Measurements from ENCODE around the gene ZNF615.
"Not testable (repeated sequence)": the region's sequence is repeated elsewhere in the genome, so short reads cannot be mapped to it uniquely, and the experiment has no call there.

Gene ZNF615

GRCh38 chr19:51970718-51971117, 37.3 kb downstream of the ZNF615 start:
- Histone ChIP-seq H3K27me3 (replicated peaks in 2 of 5; ENCODE audit: control insufficient read depth in 4 of 5, insufficient read depth in 5 of 5, low read length in 4 of 5) (no peaks in the 10 kb centered on the region), H3K36me3 (ENCODE audit: control insufficient read depth in 4 of 4, insufficient read depth in 4 of 4, low read length in 3 of 4) (peaks cover 60 to 93% (median 70%) of the 10 kb centered on the region in 4 experiments), H3K4me1 (ENCODE audit: control extremely low read depth in 1 of 4, control insufficient read depth in 4 of 4, insufficient read depth in 4 of 4, low read length in 3 of 4) (no peaks in the 10 kb centered on the region), H3K9me3 (ENCODE audit: control extremely low read depth in 1 of 5, control insufficient read depth in 4 of 5, insufficient read depth in 2 of 5, low read depth in 1 of 5, low read length in 4 of 5) (peaks cover 28 to 90% (median 82%) of the 10 kb centered on the region in 5 experiments), H3K4me3 (ENCODE audit: control insufficient read depth in 1 of 7, extremely low read depth in 1 of 7, insufficient read depth in 4 of 7, low read depth in 2 of 7, low read length in 6 of 7) (no peak overlapping the region), H3K27ac (ENCODE audit: insufficient read depth in 1 of 2, low read depth in 1 of 2, low read length in 2 of 2, poor library complexity in 1 of 2, severe bottlenecking in 2 of 2) (no peak overlapping the region)
- POLR2A ChIA-PET: no interaction called here
- CTCF ChIA-PET: interaction anchor here (0.9 to 1.4 kb wide), 2 partner anchors 8 to 10 kb away, joined by 3 read pairs; no protein-coding TSS in a partner anchor
- WGBS (ENCODE audit: insufficient coverage): 100% methylated on average over 1 of the region's 1 CpG
- DNase-seq: no peak

- no peak for DNase-seq
- no peaks in the 10 kb centered on the region for H3K27me3 ChIP-seq (replicated peaks in 2 of 5; ENCODE audit: control insufficient read depth in 4 of 5, insufficient read depth in 5 of 5, low read length in 4 of 5)
- WGBS (ENCODE audit: insufficient coverage): 90% methylated on average over 2 of the region's 5 CpGs
- ChIA-PET CTCF (no interaction called here), POLR2A (no interaction called here)
- peaks cover 20 to 84% (median 66%) of the 10 kb centered on the region in 5 experiments for H3K9me3 ChIP-seq (ENCODE audit: control extremely low read depth in 1 of 5, control insufficient read depth in 4 of 5, insufficient read depth in 2 of 5, low read depth in 1 of 5, low read length in 4 of 5)
- H3K4me3 ChIP-seq (ENCODE audit: control insufficient read depth in 1 of 7, extremely low read depth in 1 of 7, insufficient read depth in 4 of 7, low read depth in 2 of 7, low read length in 6 of 7): no peak overlapping the region
- H3K36me3 ChIP-seq (ENCODE audit: control insufficient read depth in 4 of 4, insufficient read depth in 4 of 4, low read length in 3 of 4): peaks cover 50 to 83% (median 58%) of the 10 kb centered on the region in 4 experiments
- H3K4me1 ChIP-seq (ENCODE audit: control extremely low read depth in 1 of 4, control insufficient read depth in 4 of 4, insufficient read depth in 4 of 4, low read length in 3 of 4): no peaks in the 10 kb centered on the region
- H3K27ac ChIP-seq (ENCODE audit: insufficient read depth in 1 of 2, low read depth in 1 of 2, low read length in 2 of 2, poor library complexity in 1 of 2, severe bottlenecking in 2 of 2): no peak overlapping the region
Observed at GRCh38 chr19:51965583-51965982, 42.4 kb downstream of the ZNF615 start.

GRCh38 chr19:51960621-51961233, 47.3 kb downstream of the ZNF615 start:
- H3K4me3 ChIP-seq (ENCODE audit: control insufficient read depth in 1 of 7, extremely low read depth in 1 of 7, insufficient read depth in 4 of 7, low read depth in 2 of 7, low read length in 6 of 7); DNase-seq; H3K27me3 ChIP-seq (replicated peaks in 2 of 5; ENCODE audit: control insufficient read depth in 4 of 5, insufficient read depth in 5 of 5, low read length in 4 of 5); CTCF ChIA-PET; H3K27ac ChIP-seq (ENCODE audit: insufficient read depth in 1 of 2, low read depth in 1 of 2, low read length in 2 of 2, poor library complexity in 1 of 2, severe bottlenecking in 2 of 2); POLR2A ChIA-PET; H3K4me1 ChIP-seq (ENCODE audit: control extremely low read depth in 1 of 4, control insufficient read depth in 4 of 4, insufficient read depth in 4 of 4, low read length in 3 of 4): not testable (repeated sequence)
- Histone ChIP-seq H3K36me3 (ENCODE audit: control insufficient read depth in 4 of 4, insufficient read depth in 4 of 4, low read length in 3 of 4) (peaks cover 20 to 38% (median 23%) of the 10 kb centered on the region in 4 experiments), H3K9me3 (ENCODE audit: control extremely low read depth in 1 of 5, control insufficient read depth in 4 of 5, insufficient read depth in 2 of 5, low read depth in 1 of 5, low read length in 4 of 5) (peaks cover 18 to 58% (median 33%) of the 10 kb centered on the region in 5 experiments)
- WGBS (ENCODE audit: insufficient coverage): 51% methylated on average over 5 of the region's 7 CpGs

- ChIA-PET CTCF (no interaction called here), POLR2A (interaction anchor here (0.7 kb wide), 1 partner anchor 111 kb away, joined by 3 read pairs; no protein-coding TSS in a partner anchor)
- no peak overlapping the region for H3K27ac ChIP-seq (ENCODE audit: insufficient read depth in 1 of 2, low read depth in 1 of 2, low read length in 2 of 2, poor library complexity in 1 of 2, severe bottlenecking in 2 of 2)
- H3K36me3 ChIP-seq (ENCODE audit: control insufficient read depth in 4 of 4, insufficient read depth in 4 of 4, low read length in 3 of 4): peaks cover 11 to 29% (median 14%) of the 10 kb centered on the region in 4 experiments
- no peak for DNase-seq
- WGBS (ENCODE audit: insufficient coverage): no CpG with 5 or more reads among the region's 4 CpGs
- H3K27me3 ChIP-seq (replicated peaks in 2 of 5; ENCODE audit: control insufficient read depth in 4 of 5, insufficient read depth in 5 of 5, low read length in 4 of 5): no peaks in the 10 kb centered on the region
- H3K4me3 ChIP-seq (ENCODE audit: control insufficient read depth in 1 of 7, extremely low read depth in 1 of 7, insufficient read depth in 4 of 7, low read depth in 2 of 7, low read length in 6 of 7): no peak overlapping the region
- peaks cover 17 to 49% (median 24%) of the 10 kb centered on the region in 5 experiments for H3K9me3 ChIP-seq (ENCODE audit: control extremely low read depth in 1 of 5, control insufficient read depth in 4 of 5, insufficient read depth in 2 of 5, low read depth in 1 of 5, low read length in 4 of 5)
- no peaks in the 10 kb centered on the region for H3K4me1 ChIP-seq (ENCODE audit: control extremely low read depth in 1 of 4, control insufficient read depth in 4 of 4, insufficient read depth in 4 of 4, low read length in 3 of 4)
Observed at GRCh38 chr19:51959791-51960190, 48.2 kb downstream of the ZNF615 start.

- Histone ChIP-seq H3K36me3 (ENCODE audit: control insufficient read depth in 4 of 4, insufficient read depth in 4 of 4, low read length in 3 of 4) (peaks cover 3 to 10% (median 4%) of the 10 kb centered on the region in 4 experiments), H3K9me3 (ENCODE audit: control extremely low read depth in 1 of 5, control insufficient read depth in 4 of 5, insufficient read depth in 2 of 5, low read depth in 1 of 5, low read length in 4 of 5) (peaks cover 11 to 38% (median 14%) of the 10 kb centered on the region in 5 experiments)
- POLR2A ChIA-PET; H3K4me3 ChIP-seq (ENCODE audit: control insufficient read depth in 1 of 7, extremely low read depth in 1 of 7, insufficient read depth in 4 of 7, low read depth in 2 of 7, low read length in 6 of 7); H3K27ac ChIP-seq (ENCODE audit: insufficient read depth in 1 of 2, low read depth in 1 of 2, low read length in 2 of 2, poor library complexity in 1 of 2, severe bottlenecking in 2 of 2); H3K27me3 ChIP-seq (replicated peaks in 2 of 5; ENCODE audit: control insufficient read depth in 4 of 5, insufficient read depth in 5 of 5, low read length in 4 of 5); CTCF ChIA-PET; H3K4me1 ChIP-seq (ENCODE audit: control extremely low read depth in 1 of 4, control insufficient read depth in 4 of 4, insufficient read depth in 4 of 4, low read length in 3 of 4); DNase-seq: not testable (repeated sequence)
- 60% methylated on average over 1 of the region's 4 CpGs for WGBS (ENCODE audit: insufficient coverage)
Observed at GRCh38 chr19:51957846-51958245, 50.2 kb downstream of the ZNF615 start.

- H3K4me1 ChIP-seq (ENCODE audit: control extremely low read depth in 1 of 4, control insufficient read depth in 4 of 4, insufficient read depth in 4 of 4, low read length in 3 of 4): peaks cover 0 to 2% (median 0%) of the 10 kb centered on the region in 4 experiments
- peak overlapping the region in 2 of 7 experiments; percentile 7 to 48 for H3K4me3 ChIP-seq (ENCODE audit: control insufficient read depth in 1 of 7, extremely low read depth in 1 of 7, insufficient read depth in 4 of 7, low read depth in 2 of 7, low read length in 6 of 7)
- H3K36me3 ChIP-seq (ENCODE audit: control insufficient read depth in 4 of 4, insufficient read depth in 4 of 4, low read length in 3 of 4): peaks cover 13 to 18% (median 16%) of the 10 kb centered on the region in 4 experiments
- H3K9me3 ChIP-seq (ENCODE audit: control extremely low read depth in 1 of 5, control insufficient read depth in 4 of 5, insufficient read depth in 2 of 5, low read depth in 1 of 5, low read length in 4 of 5): peaks cover 23 to 77% (median 44%) of the 10 kb centered on the region in 5 experiments
- 15% methylated on average over 25 of the region's 25 CpGs for WGBS (ENCODE audit: insufficient coverage)
- POLR2A ChIA-PET: no interaction called here
- DNase-seq: no peak
- H3K27ac ChIP-seq (ENCODE audit: insufficient read depth in 1 of 2, low read depth in 1 of 2, low read length in 2 of 2, poor library complexity in 1 of 2, severe bottlenecking in 2 of 2): no peak overlapping the region
- peaks cover 0 to 3% (median 0%) of the 10 kb centered on the region in 5 experiments for H3K27me3 ChIP-seq (replicated peaks in 2 of 5; ENCODE audit: control insufficient read depth in 4 of 5, insufficient read depth in 5 of 5, low read length in 4 of 5)
- CTCF ChIA-PET: no interaction called here
Observed at GRCh38 chr19:51948975-51949374, 59.0 kb downstream of the ZNF615 start.

GRCh38 chr19:51946602-51947001, 61.4 kb downstream of the ZNF615 start:
- peaks cover 35 to 91% (median 68%) of the 10 kb centered on the region in 5 experiments for H3K9me3 ChIP-seq (ENCODE audit: control extremely low read depth in 1 of 5, control insufficient read depth in 4 of 5, insufficient read depth in 2 of 5, low read depth in 1 of 5, low read length in 4 of 5)
- CTCF ChIA-PET: no interaction called here
- POLR2A ChIA-PET: no interaction called here

More at GRCh38 chr19:51946602-51947001, 61.4 kb downstream of the ZNF615 start:
- peaks cover 0 to 2% (median 0%) of the 10 kb centered on the region in 4 experiments for H3K4me1 ChIP-seq (ENCODE audit: control extremely low read depth in 1 of 4, control insufficient read depth in 4 of 4, insufficient read depth in 4 of 4, low read length in 3 of 4)
- H3K36me3 ChIP-seq (ENCODE audit: control insufficient read depth in 4 of 4, insufficient read depth in 4 of 4, low read length in 3 of 4): peaks cover 31 to 41% (median 39%) of the 10 kb centered on the region in 4 experiments
- WGBS (ENCODE audit: insufficient coverage): no CpG with 5 or more reads among the region's 1 CpG
- DNase-seq: no peak
- H3K4me3 ChIP-seq (ENCODE audit: control insufficient read depth in 1 of 7, extremely low read depth in 1 of 7, insufficient read depth in 4 of 7, low read depth in 2 of 7, low read length in 6 of 7): no peak overlapping the region
- peaks cover 0 to 3% (median 0%) of the 10 kb centered on the region in 5 experiments for H3K27me3 ChIP-seq (replicated peaks in 2 of 5; ENCODE audit: control insufficient read depth in 4 of 5, insufficient read depth in 5 of 5, low read length in 4 of 5)
- no peak overlapping the region for H3K27ac ChIP-seq (ENCODE audit: insufficient read depth in 1 of 2, low read depth in 1 of 2, low read length in 2 of 2, poor library complexity in 1 of 2, severe bottlenecking in 2 of 2)

Data from common myeloid progenitor, CD34-positive (primary cell).